Measurements from ENCODE around the gene FOLR1.

The FOLR1 gene

DNA sequence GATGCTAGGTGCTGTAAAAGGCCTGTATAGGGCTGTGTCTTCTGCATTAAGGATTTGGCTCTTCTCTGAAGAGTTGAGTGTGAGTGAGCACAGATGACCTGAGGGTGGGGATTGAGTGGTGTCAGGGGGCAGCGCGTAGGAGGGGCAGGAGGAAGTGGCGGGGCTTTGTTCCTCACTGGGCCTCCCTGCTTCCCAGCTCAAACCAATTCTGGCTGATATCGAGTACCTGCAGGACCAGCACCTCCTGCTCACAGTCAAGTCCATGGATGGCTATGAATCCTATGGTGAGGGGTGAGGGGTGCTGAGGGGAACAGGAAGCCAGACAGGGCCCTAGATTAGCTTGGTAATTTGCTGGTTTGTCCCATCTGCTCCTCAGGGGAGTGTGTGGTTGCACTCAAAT lies 43.0 kb downstream of the FOLR1 start:
- Histone ChIP-seq H3K27me3 (ENCODE audit: control insufficient read depth, insufficient read depth, low read length, poor library complexity, severe bottlenecking) (peaks cover 16% of the 10 kb centered on the region), H3K4me3 (ENCODE audit: insufficient read depth, low read depth, low read length) (no peak overlapping the region), H3K27ac (ENCODE audit: insufficient read depth, low read depth, low read length, poor library complexity, severe bottlenecking) (no peak overlapping the region), H3K36me3 (ENCODE audit: control insufficient read depth, insufficient read depth, low read length) (peaks cover 52% of the 10 kb centered on the region), H3K4me1 (ENCODE audit: control insufficient read depth, insufficient read depth, low read length) (peaks cover 14% of the 10 kb centered on the region), H3K9me3 (ENCODE audit: control insufficient read depth, low read length) (no peaks in the 10 kb centered on the region)
- WGBS, 2 experiments, result 96 to 98% methylated on average over 4 of the region's 4 CpGs

DNA sequence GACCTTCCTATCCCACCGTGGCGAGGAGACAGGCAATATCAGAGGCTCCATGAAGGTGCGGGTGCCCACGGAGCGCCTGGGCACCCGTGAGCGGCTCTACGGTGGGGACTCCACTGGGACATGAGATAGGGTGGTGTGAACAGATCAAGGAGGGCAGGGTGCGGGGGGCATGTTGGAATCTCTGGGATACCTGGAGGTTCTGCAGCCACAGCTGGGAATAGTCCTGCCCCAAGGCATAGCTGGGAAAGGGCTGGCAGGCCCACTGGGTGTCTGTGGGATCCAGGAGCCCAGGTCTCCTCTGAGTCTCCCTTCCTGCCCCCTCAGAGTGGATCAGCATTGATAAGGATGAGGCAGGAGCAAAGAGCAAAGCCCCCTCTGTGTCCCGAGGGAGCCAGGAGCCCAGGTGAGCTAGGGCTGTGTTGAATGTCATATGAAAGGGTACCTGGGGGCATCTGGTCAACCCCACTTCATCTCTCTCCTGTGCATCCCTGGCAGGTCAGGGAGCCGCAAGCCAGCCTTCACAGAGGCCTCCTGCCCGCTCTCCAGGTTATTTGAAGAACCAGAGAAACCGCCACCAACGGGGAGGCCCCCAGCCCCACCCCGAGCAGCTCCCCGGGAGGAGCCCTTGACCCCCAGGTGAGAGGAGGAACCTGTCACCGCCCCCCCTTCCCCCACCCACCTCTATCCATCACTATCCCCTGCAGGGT lies 43.6 kb downstream of the FOLR1 start:
- 93 to 94% methylated on average over 17 of the region's 17 CpGs for WGBS, 2 experiments
- Histone ChIP-seq H3K9me3 (ENCODE audit: control insufficient read depth, low read length) (no peaks in the 10 kb centered on the region), H3K4me1 (ENCODE audit: control insufficient read depth, insufficient read depth, low read length) (peaks cover 14% of the 10 kb centered on the region), H3K4me3 (ENCODE audit: insufficient read depth, low read depth, low read length) (no peak overlapping the region), H3K36me3 (ENCODE audit: control insufficient read depth, insufficient read depth, low read length) (peaks cover 46% of the 10 kb centered on the region), H3K27me3 (ENCODE audit: control insufficient read depth, insufficient read depth, low read length, poor library complexity, severe bottlenecking) (peaks cover 22% of the 10 kb centered on the region), H3K27ac (ENCODE audit: insufficient read depth, low read depth, low read length, poor library complexity, severe bottlenecking) (no peak overlapping the region)

DNA sequence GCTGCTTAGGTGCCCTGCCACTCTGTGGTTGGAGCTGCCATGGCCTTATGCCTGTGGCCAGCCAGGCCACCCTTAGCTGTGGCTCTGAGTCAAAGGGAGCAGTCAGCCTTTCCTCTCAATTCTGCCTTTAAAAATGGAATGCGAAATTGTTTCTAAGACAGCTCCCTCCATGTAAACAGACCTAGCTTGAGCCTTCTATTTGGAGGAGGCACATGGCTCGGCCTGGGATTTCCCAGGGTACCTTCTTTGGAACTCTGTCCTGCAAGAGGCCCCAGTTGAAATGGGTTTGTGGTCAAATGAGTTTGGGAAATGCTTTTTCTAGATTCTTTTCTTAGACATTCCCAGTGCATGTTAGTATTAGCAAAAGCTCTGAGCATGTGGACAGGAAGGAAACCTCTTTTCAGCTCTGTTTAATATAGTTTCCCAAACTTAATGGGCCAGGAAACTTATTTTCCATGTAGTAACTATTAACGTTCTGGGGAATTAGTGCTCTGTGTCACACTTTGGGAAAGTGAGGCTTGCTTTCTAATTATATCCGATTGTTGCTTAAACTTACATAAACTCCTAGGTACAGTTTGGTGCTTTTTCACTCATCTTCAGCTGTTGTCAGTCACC lies 44.2 kb downstream of the FOLR1 start:
- H3K27me3 ChIP-seq (ENCODE audit: control insufficient read depth, insufficient read depth, low read length, poor library complexity, severe bottlenecking), result peaks cover 29% of the 10 kb centered on the region
- H3K4me1 ChIP-seq (ENCODE audit: control insufficient read depth, insufficient read depth, low read length), result peaks cover 14% of the 10 kb centered on the region
- no peak overlapping the region for H3K4me3 ChIP-seq (ENCODE audit: insufficient read depth, low read depth, low read length)
- no peaks in the 10 kb centered on the region for H3K9me3 ChIP-seq (ENCODE audit: control insufficient read depth, low read length)
- H3K36me3 ChIP-seq (ENCODE audit: control insufficient read depth, insufficient read depth, low read length), result peaks cover 40% of the 10 kb centered on the region
- H3K27ac ChIP-seq (ENCODE audit: insufficient read depth, low read depth, low read length, poor library complexity, severe bottlenecking), result no peak overlapping the region
- 92 to 93% methylated on average over 4 of the region's 4 CpGs for WGBS, 2 experiments

DNA sequence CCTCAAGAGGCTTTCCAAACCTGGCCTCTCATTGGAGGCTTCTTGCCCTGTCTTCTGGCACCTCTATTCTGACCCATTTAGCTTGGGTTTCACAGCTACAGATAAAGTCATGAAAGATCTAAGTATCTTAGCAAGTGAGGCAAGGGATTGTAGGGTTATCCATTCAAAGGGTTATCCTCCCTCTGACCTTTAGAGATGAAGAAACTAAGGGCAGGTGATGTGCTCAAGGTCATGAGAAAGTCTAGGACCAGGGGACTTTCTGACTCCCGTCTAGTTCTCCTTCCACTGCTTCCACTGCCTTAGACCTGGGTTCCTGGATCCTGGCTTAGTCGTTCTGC lies 44.8 kb downstream of the FOLR1 start:
- no peak overlapping the region for H3K4me3 ChIP-seq (ENCODE audit: insufficient read depth, low read depth, low read length)
- no peak overlapping the region for H3K27ac ChIP-seq (ENCODE audit: insufficient read depth, low read depth, low read length, poor library complexity, severe bottlenecking)
- H3K36me3 ChIP-seq (ENCODE audit: control insufficient read depth, insufficient read depth, low read length), result peaks cover 35% of the 10 kb centered on the region
- H3K9me3 ChIP-seq (ENCODE audit: control insufficient read depth, low read length), result no peaks in the 10 kb centered on the region
- peaks cover 14% of the 10 kb centered on the region for H3K4me1 ChIP-seq (ENCODE audit: control insufficient read depth, insufficient read depth, low read length)
- H3K27me3 ChIP-seq (ENCODE audit: control insufficient read depth, insufficient read depth, low read length, poor library complexity, severe bottlenecking), result peaks cover 34% of the 10 kb centered on the region
- WGBS, 2 experiments, result 81% methylated on average over 2 of the region's 2 CpGs

DNA sequence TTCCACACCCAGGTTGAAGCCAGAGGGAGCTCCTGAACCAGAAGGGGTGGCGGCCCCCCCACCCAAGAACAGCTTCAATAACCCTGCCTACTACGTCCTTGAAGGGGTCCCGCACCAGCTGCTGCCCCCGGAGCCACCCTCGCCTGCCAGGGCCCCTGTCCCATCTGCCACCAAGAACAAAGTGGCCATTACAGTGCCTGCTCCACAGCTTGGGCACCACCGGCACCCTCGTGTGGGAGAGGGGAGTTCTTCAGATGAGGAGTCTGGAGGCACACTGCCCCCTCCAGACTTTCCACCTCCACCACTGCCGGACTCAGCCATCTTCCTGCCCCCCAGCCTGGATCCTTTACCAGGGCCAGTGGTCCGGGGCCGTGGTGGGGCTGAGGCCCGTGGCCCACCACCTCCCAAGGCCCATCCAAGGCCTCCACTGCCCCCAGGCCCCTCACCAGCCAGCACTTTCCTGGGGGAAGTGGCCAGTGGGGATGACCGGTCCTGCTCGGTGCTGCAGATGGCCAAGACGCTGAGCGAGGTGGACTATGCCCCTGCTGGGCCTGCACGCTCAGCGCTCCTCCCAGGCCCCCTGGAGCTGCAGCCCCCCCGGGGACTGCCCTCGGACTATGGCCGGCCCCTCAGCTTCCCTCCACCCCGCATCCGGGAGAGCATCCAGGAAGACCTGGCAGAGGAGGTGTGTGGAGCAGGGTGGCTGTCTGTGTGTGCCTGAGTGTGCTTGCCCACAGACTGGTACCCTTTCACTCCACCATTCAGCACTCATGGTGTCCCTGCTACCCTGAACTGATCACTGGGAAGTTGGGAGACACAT lies 45.4 kb downstream of the FOLR1 start:
- Histone ChIP-seq H3K9me3 (ENCODE audit: control insufficient read depth, low read length) (no peaks in the 10 kb centered on the region), H3K4me3 (ENCODE audit: insufficient read depth, low read depth, low read length) (no peak overlapping the region), H3K27ac (ENCODE audit: insufficient read depth, low read depth, low read length, poor library complexity, severe bottlenecking) (no peak overlapping the region), H3K4me1 (ENCODE audit: control insufficient read depth, insufficient read depth, low read length) (peaks cover 14% of the 10 kb centered on the region), H3K36me3 (ENCODE audit: control insufficient read depth, insufficient read depth, low read length) (peaks cover 32% of the 10 kb centered on the region), H3K27me3 (ENCODE audit: control insufficient read depth, insufficient read depth, low read length, poor library complexity, severe bottlenecking) (peaks cover 40% of the 10 kb centered on the region)
- 85 to 89% methylated on average over 22 of the region's 22 CpGs for WGBS, 2 experiments

DNA sequence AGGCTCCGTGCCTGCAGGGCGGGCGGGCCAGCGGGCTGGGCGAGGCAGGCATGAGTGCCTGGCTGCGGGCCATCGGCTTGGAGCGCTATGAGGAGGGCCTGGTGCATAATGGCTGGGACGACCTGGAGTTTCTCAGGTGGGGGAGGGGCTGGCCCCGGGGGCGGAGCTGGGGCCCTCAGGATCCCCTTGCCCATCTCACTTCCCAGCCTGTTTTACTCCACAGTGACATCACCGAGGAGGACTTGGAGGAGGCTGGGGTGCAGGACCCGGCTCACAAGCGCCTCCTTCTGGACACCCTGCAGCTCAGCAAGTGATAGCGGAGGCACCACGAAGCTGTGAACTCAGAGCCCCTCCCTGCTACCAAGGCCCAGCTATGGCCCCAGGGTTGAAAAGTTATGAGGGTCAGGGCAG lies 46.1 kb downstream of the FOLR1 start:
- 33 to 34% methylated on average over 16 of the region's 16 CpGs for WGBS, 2 experiments
- H3K36me3 ChIP-seq (ENCODE audit: control insufficient read depth, insufficient read depth, low read length), result peaks cover 28% of the 10 kb centered on the region
- H3K27ac ChIP-seq (ENCODE audit: insufficient read depth, low read depth, low read length, poor library complexity, severe bottlenecking), result no peak overlapping the region
- H3K27me3 ChIP-seq (ENCODE audit: control insufficient read depth, insufficient read depth, low read length, poor library complexity, severe bottlenecking), result peaks cover 47% of the 10 kb centered on the region
- H3K4me1 ChIP-seq (ENCODE audit: control insufficient read depth, insufficient read depth, low read length), result peaks cover 14% of the 10 kb centered on the region
- H3K9me3 ChIP-seq (ENCODE audit: control insufficient read depth, low read length), result no peaks in the 10 kb centered on the region
- no peak overlapping the region for H3K4me3 ChIP-seq (ENCODE audit: insufficient read depth, low read depth, low read length)

DNA sequence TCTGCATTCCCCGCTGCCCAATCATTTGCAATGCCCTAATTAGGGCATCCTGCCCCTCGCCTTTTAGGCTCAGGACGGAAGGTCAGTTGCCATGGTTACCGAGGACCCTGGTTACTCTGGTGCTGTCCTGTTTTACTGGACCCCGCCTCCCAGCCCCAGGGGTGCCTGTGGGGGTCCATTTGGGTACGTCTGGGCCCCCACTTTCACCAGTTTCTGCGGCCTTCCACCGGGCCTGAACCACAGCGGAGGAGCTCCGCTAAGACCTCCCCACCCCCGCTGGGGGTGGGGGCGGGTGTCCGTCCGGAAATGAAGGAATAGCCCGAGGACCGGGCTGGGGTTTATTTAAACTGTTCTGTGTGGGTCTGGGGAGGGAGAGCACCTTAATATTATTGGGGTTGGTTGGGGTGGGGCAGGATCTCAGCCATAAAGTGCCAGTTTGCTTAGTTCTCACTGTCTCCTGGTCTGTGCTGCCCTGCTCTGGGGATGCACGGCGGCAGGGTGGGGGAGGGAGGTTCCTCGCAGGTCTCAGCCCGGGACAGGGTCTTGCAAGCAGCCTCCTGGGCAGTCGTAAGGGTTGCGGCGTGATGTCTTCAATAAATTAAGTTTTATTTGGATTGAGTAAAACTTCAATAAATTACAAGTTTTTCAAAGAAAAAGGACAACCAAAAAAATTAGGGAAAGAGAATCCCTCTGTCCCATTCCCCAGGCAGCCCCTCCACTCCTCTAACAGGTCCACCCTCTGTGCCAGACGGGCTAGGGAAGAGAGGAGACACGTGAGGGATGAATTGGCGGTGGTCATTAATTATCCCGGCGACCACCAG lies 46.8 kb downstream of the FOLR1 start:
- Histone ChIP-seq H3K4me1 (ENCODE audit: control insufficient read depth, insufficient read depth, low read length) (peaks cover 14% of the 10 kb centered on the region), H3K27me3 (ENCODE audit: control insufficient read depth, insufficient read depth, low read length, poor library complexity, severe bottlenecking) (peaks cover 54% of the 10 kb centered on the region), H3K27ac (ENCODE audit: insufficient read depth, low read depth, low read length, poor library complexity, severe bottlenecking) (no peak overlapping the region), H3K9me3 (ENCODE audit: control insufficient read depth, low read length) (no peaks in the 10 kb centered on the region), H3K4me3 (ENCODE audit: insufficient read depth, low read depth, low read length) (no peak overlapping the region), H3K36me3 (ENCODE audit: control insufficient read depth, insufficient read depth, low read length) (peaks cover 26% of the 10 kb centered on the region)
- WGBS, 2 experiments, result 40 to 44% methylated on average over 28 of the region's 28 CpGs

DNA sequence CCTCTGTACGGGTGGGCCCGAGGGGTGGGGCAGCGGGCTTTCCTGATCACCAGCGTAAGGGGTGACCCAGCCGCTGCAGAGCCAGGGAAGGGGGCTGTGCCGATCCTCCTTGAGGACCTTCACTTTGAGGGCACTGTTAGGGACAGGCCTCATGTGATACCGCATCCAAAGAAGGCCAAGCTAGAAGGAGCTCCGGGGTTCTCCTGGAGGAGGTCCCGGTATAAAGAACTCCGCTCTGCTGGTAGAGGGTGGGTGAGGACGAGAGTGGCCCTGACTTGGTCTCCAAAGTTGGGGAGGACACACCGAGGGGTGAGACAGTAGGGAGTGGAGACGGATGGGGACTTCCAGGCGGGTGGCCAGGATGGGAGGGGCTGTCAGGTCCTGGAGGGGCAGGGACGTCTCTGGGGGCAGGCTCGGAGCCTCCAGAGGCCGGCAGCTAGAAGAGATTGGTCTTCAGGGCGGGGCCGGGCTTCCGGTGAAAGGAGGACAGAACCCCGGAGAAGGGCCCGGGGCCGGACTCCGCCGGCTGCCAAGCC lies 47.4 kb downstream of the FOLR1 start:
- Histone ChIP-seq H3K4me1 (ENCODE audit: control insufficient read depth, insufficient read depth, low read length) (peaks cover 14% of the 10 kb centered on the region), H3K27ac (ENCODE audit: insufficient read depth, low read depth, low read length, poor library complexity, severe bottlenecking) (no peak overlapping the region), H3K9me3 (ENCODE audit: control insufficient read depth, low read length) (no peaks in the 10 kb centered on the region), H3K27me3 (ENCODE audit: control insufficient read depth, insufficient read depth, low read length, poor library complexity, severe bottlenecking) (peaks cover 60% of the 10 kb centered on the region), H3K36me3 (ENCODE audit: control insufficient read depth, insufficient read depth, low read length) (peaks cover 19% of the 10 kb centered on the region), H3K4me3 (ENCODE audit: insufficient read depth, low read depth, low read length) (peak overlapping the region; percentile 22)
- 15 to 16% methylated on average over 25 of the region's 25 CpGs for WGBS, 2 experiments

DNA sequence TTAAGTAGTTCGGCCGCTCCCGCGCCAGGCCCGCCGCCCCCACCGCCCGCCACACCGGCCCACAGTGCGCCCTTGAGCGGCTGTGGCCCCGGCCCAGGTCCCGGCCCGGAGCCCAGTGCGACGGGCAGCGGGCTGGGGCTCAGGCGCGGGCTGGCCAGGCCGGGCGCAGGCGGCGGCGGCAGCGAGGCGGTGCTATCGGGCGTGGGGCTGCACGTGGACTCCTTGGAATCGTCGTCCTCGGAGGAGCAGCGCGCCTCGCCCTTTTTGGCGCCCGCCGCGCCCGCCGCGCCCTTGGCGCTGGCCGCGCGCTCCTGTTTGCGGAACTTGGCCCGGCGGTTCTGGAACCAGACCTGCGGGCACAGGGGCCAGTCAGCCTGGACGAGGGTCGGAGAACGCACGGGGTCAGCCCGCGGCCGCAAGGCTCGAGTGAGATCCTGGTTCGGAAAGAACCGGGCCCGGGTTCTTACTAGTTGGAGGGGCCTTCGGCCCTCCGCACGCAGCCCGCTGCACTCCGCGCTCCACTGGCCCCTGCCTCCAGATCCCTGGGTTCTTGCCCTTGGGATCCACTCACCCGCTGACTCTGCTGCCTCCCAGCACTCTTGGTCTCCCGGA lies 48.0 kb downstream of the FOLR1 start:
- H3K27ac ChIP-seq (ENCODE audit: insufficient read depth, low read depth, low read length, poor library complexity, severe bottlenecking), result no peak overlapping the region
- peaks cover 66% of the 10 kb centered on the region for H3K27me3 ChIP-seq (ENCODE audit: control insufficient read depth, insufficient read depth, low read length, poor library complexity, severe bottlenecking)
- H3K4me1 ChIP-seq (ENCODE audit: control insufficient read depth, insufficient read depth, low read length), result peaks cover 19% of the 10 kb centered on the region
- no peaks in the 10 kb centered on the region for H3K9me3 ChIP-seq (ENCODE audit: control insufficient read depth, low read length)
- H3K36me3 ChIP-seq (ENCODE audit: control insufficient read depth, insufficient read depth, low read length), result peaks cover 14% of the 10 kb centered on the region
- 9 to 12% methylated on average over 69 of the region's 69 CpGs for WGBS, 2 experiments
- H3K4me3 ChIP-seq (ENCODE audit: insufficient read depth, low read depth, low read length), result peak overlapping the region; percentile 31
